Measurements from ENCODE around the gene MAEA.

Gene MAEA

DNA sequence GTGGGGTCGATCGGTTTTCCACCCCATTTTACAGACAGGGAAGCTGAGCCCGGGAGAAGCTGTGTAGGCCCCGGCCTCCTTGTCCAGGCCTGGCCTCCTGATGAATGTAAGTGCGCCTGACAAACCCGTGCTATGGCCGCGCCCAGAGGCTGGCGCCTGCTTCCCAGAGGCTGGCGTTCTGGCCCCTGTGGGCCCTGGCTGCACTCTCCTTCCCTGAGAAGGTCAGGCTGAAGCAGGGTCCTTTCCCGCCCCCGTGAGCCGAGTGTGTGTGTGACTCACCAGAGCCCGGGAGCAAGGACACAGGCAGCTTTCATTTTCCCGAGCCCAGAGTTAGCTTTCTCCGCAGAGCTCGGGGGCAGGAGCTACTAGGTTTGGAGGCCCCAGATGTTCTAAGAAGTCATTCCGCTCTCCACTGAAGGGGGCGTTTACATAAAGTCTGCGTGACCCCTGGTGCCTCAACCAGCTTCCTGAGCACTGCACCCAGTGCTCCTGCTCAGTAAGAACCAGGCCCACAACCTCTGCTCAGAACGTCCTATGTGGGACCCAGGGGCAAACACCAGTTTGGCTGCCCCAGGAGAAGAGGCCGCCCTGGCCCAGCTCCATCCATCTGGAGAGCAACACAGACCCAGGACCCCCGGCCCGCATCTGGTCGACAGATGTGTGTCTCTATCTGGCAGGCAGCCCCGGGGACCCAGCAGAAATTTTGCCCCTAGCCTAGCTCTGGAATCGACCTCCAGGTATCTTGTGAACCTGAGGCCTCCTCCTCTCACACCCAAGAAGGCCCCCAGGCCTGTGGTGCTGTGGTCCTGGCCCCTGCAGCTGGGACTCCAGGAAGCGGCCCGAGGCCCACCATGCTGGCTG lies 71.0 kb downstream of the MAEA start:
- TF ChIP-seq, protein P1, sequence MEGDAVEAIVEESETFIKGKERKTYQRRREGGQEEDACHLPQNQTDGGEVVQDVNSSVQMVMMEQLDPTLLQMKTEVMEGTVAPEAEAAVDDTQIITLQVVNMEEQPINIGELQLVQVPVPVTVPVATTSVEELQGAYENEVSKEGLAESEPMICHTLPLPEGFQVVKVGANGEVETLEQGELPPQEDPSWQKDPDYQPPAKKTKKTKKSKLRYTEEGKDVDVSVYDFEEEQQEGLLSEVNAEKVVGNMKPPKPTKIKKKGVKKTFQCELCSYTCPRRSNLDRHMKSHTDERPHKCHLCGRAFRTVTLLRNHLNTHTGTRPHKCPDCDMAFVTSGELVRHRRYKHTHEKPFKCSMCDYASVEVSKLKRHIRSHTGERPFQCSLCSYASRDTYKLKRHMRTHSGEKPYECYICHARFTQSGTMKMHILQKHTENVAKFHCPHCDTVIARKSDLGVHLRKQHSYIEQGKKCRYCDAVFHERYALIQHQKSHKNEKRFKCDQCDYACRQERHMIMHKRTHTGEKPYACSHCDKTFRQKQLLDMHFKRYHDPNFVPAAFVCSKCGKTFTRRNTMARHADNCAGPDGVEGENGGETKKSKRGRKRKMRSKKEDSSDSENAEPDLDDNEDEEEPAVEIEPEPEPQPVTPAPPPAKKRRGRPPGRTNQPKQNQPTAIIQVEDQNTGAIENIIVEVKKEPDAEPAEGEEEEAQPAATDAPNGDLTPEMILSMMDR (IDR thresholded peaks at IDR 0.05; ENCODE audit: low read depth, low read length), result no peak

DNA sequence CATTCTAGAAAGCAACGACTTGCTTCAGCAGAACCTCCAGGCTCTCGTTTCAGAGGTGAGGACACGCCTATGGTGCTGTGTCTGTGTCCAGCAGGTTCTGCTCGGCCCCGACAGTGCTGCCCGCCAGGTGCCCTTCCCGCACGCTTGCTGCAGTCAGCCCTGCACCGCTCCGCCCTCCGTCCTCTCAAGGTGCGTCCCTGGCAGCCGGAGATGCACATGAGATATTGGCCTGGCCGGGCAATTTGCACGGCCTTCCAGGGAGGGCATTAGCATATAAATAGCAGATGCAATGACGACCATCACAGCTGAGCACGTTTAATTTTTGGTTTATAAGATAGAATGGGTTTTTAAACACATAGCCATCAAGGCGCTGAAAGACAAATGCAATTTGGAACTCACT lies 71.7 kb downstream of the MAEA start:
- TF ChIP-seq, protein P1 (IDR thresholded peaks at IDR 0.05; ENCODE audit: low read depth, low read length), result no peak
- no peak overlapping the region for H3K4me3 ChIP-seq (ENCODE audit: low read depth, low read length)

More for the DNA sequence above, 71.0 kb downstream of the MAEA start:
- H3K4me3 ChIP-seq (ENCODE audit: low read depth, low read length), result no peak overlapping the region

DNA sequence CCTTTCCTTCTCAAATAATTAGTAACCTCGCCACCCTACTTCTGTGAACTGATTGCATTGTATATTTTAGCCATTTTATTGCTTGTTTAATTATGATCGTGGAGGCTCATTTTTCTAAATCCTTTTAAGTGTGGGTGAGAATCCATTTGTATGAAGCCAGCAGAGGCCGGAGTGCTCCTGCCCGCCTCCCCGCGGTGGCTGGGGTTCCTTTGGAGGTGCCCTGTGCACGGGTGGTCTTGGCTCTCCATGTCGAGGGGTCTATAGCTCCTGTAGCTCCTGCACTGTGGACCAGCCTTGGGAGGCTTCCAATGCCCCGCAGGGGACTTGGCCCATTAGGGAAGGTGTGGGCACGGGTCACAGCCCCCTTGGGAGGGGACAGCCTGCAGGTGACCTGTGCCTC lies 72.4 kb downstream of the MAEA start:
- no peak overlapping the region for H3K4me3 ChIP-seq (ENCODE audit: low read depth, low read length)
- TF ChIP-seq, protein P1 (IDR thresholded peaks at IDR 0.05; ENCODE audit: low read depth, low read length), result no peak

DNA sequence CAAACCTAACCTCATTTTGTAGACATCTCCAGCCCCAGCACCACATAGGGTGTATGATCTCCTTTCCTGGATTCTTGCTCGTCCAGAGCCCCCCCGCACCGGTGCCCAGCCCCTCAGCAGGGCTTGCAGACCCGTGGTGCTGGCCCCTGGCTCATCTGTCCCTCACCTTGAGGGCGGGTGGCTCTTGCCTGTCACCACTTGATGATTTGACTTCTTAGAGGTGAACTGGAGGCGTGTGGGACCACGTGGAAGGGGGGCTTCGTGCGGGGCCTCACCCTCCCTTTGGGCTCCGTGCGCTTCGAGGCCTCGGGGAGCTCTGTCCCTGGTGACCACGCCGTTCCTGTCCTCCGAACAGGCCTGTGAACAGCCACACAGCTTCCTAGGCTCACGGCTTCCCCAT lies 72.8 kb downstream of the MAEA start:
- TF ChIP-seq, protein P1 (IDR thresholded peaks at IDR 0.05; ENCODE audit: low read depth, low read length), result no peak
- no peak overlapping the region for H3K4me3 ChIP-seq (ENCODE audit: low read depth, low read length)

DNA sequence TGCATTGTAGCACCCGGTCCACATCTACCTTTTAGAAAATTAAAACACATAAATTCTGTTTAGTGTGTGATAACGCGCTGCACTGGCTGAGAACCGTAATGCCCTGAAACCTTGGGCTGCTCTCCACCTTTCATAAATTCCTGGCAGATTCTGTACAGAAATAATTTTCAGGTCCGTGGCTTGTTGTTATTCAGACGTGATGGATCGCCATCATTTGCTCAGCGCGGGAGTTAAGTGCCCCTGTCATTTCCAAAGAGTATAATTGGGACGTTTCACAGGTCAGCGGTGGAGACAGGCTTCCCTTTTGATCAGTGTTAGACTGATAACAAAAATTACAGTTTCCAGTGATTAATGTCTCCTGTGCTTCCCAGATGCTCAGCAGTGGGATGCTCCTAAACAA lies 73.8 kb downstream of the MAEA start:
- no peak overlapping the region for H3K4me3 ChIP-seq (ENCODE audit: low read depth, low read length)
- TF ChIP-seq, protein P1 (IDR thresholded peaks at IDR 0.05; ENCODE audit: low read depth, low read length), result no peak

DNA sequence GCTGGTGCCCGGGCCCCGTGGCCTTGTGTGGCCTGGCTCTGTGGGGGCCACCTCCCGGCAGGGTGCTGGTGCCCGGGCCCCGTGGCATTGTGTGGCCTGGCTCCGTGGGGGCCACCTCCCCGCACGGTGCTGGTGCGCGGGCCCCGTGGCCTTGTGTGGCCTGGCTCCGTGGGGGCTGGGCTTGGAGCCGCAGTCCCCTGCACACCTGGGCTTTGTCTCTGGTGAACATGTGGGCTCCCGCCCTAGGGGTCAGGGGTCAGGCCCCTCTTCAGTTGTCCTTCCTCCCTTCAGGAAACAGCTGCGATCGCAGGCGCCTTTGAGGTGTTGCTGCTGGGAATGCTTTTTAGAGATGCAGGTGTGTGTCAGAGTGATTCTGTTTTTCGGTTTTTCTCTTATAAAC lies 74.5 kb downstream of the MAEA start:
- TF ChIP-seq, protein P1 (IDR thresholded peaks at IDR 0.05; ENCODE audit: low read depth, low read length), result no peak
- H3K4me3 ChIP-seq (ENCODE audit: low read depth, low read length), result no peak overlapping the region

DNA sequence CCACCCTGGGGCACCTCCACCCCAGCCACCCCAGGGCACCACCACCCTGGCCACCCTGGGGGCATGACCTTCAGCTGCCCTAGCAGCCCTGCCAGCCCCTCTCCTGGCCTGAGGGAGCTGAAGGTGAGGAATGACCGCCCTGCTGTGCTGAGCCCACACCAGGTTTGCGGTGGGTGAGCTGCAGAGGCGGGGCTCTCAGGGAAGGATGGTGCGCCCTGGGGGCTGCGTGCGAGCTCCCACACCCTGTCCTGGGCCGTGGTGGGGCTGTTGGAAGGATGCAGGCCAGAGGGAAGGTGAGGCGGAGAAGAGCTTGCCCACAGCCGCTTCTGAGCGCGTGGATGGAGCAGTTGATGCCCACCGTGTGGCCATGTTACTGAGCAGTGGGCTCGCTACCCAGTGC lies 75.1 kb downstream of the MAEA start:
- TF ChIP-seq, protein P1 (IDR thresholded peaks at IDR 0.05; ENCODE audit: low read depth, low read length), result no peak
- H3K4me3 ChIP-seq (ENCODE audit: low read depth, low read length), result no peak overlapping the region

Measured in WI38 (cell line).